HG02610 (cell line): ENCODE results near the gene OLR1.
"Not testable (repeated sequence)": the region's sequence is repeated elsewhere in the genome, so short reads cannot be mapped to it uniquely, and the experiment has no call there.

ENCODE experiments used
- ATAC-seq: cut with Tn5 transposase; IDR thresholded peaks from one replicate; pipeline ENCODE4 v1.9.1; 2021; ENCODE audit warnings: mild to moderate bottlenecking, moderate library complexity; ENCODE audit not compliant: unreplicated experiment

The OLR1 gene

GRCh38 chr12:10191865-10192264, 19.9 kb upstream of the OLR1 start:
- ATAC-seq, result no peak

- peak; percentile 97 for ATAC-seq
Measured at GRCh38 chr12:10190558-10191388, 18.8 kb upstream of the OLR1 start.

GRCh38 chr12:10189653-10190052, 17.7 kb upstream of the OLR1 start:
- ATAC-seq, result no peak

- ATAC-seq, result not testable (repeated sequence)
Measured at GRCh38 chr12:10186958-10187357, 15.0 kb upstream of the OLR1 start.

- ATAC-seq, result no peak
Measured at GRCh38 chr12:10186299-10186698, 14.4 kb upstream of the OLR1 start.

GRCh38 chr12:10184261-10184843, 12.4 kb upstream of the OLR1 start:
- no peak for ATAC-seq

GRCh38 chr12:10182354-10183049, 10.6 kb upstream of the OLR1 start:
- no peak for ATAC-seq

- no peak for ATAC-seq
Measured at GRCh38 chr12:10179776-10180181, 7.8 kb upstream of the OLR1 start.

- no peak for ATAC-seq
Measured at GRCh38 chr12:10178821-10179220, 6.9 kb upstream of the OLR1 start, which contains the start of gene TMEM52B. Gene TMEM52B (plus strand): TSS chr12:10179032. CDS start chr12:10179575, 543 bp downstream.

- ATAC-seq, result no peak
Measured at GRCh38 chr12:10175846-10176636, 4.1 kb upstream of the OLR1 start.

- ATAC-seq, result no peak
Measured at GRCh38 chr12:10174986-10175614, 3.2 kb upstream of the OLR1 start.

GRCh38 chr12:10170216-10170615, 1.7 kb downstream of the OLR1 start:
- ATAC-seq, result no peak

GRCh38 chr12:10169104-10169503, 2.8 kb downstream of the OLR1 start:
- no peak for ATAC-seq

GRCh38 chr12:10167599-10167998, 4.3 kb downstream of the OLR1 start:
- ATAC-seq, result no peak

- no peak for ATAC-seq
Measured at GRCh38 chr12:10165421-10165820, 6.5 kb downstream of the OLR1 start.

- ATAC-seq, result no peak
Measured at GRCh38 chr12:10163084-10163483, 8.8 kb downstream of the OLR1 start.

- ATAC-seq, result no peak
Measured at GRCh38 chr12:10160617-10161385, 11.1 kb downstream of the OLR1 start.

- ATAC-seq, result no peak
Measured at GRCh38 chr12:10159280-10159679, 12.7 kb downstream of the OLR1 start.

- ATAC-seq, result no peak
Measured at GRCh38 chr12:10158406-10158805, 13.5 kb downstream of the OLR1 start.

- ATAC-seq, result no peak
Measured at GRCh38 chr12:10155966-10156365, 16.0 kb downstream of the OLR1 start.
